H9 (cell line): Measurements from ENCODE around the gene GNE. TPM values are rescaled to one million over a fixed set of nuclear protein-coding genes. Genes with fewer than 3 reads are reported as not detected.

ENCODE experiments used
- DNase-seq: peaks from one replicate; pipeline ENCODE4 v3.0.0-alpha.2; 2017
- H2AFZ ChIP-seq: one replicate; pipeline ENCODE4 v1.6.1; 2013; ENCODE audit warnings: mild to moderate bottlenecking, low read length, control low read depth, moderate library complexity
- H2AK5ac ChIP-seq: 2 replicates; pipeline ENCODE4 v1.6.1; 2013; ENCODE audit warnings: low read length, control low read depth, mixed read lengths; ENCODE audit not compliant: insufficient read length
- H2BK120ac ChIP-seq: one replicate; pipeline ENCODE4 v1.6.1; 2013; ENCODE audit warnings: low read depth, mild to moderate bottlenecking, low read length, control low read depth, inconsistent platforms; ENCODE audit not compliant: poor library complexity, severe bottlenecking
- H2BK12ac ChIP-seq: 2 replicates; pipeline ENCODE4 v1.6.1; 2013; ENCODE audit warnings: low read length, control low read depth, mixed read lengths, low read depth; ENCODE audit not compliant: insufficient read length
- H2BK15ac ChIP-seq: 2 replicates; pipeline ENCODE4 v1.6.1; 2013; ENCODE audit warnings: low read depth, low read length, control low read depth
- H2BK20ac ChIP-seq: one replicate; pipeline ENCODE4 v1.6.1; 2013; ENCODE audit warnings: low read depth, mild to moderate bottlenecking, low read length, control low read depth, inconsistent platforms; ENCODE audit not compliant: poor library complexity, severe bottlenecking
- H2BK5ac ChIP-seq: 2 replicates; pipeline ENCODE4 v1.6.1; 2013; ENCODE audit warnings: low read length, control low read depth, mixed read lengths; ENCODE audit not compliant: insufficient read length
- H3K14ac ChIP-seq: 2 replicates; pipeline ENCODE4 v1.6.1; 2013; ENCODE audit warnings: low read length, control low read depth; ENCODE audit not compliant: insufficient read depth
- H3K18ac ChIP-seq: 2 replicates; pipeline ENCODE4 v1.6.1; 2013; ENCODE audit warnings: low read depth, mild to moderate bottlenecking, mixed read lengths, low read length, control low read depth; ENCODE audit not compliant: insufficient read length
- H3K23ac ChIP-seq: 2 replicates; pipeline ENCODE4 v1.6.1; 2013; ENCODE audit warnings: low read length, control low read depth, mixed read lengths, low read depth; ENCODE audit not compliant: insufficient read length
- H3K23me2 ChIP-seq: 2 replicates; pipeline ENCODE4 v1.6.1; 2013; ENCODE audit warnings: low read depth, mild to moderate bottlenecking, mixed read lengths, low read length, control low read depth; ENCODE audit not compliant: insufficient read length, poor library complexity, severe bottlenecking
- H3K27ac ChIP-seq: 2 replicates; pipeline ENCODE4 v1.5.1; 2013; ENCODE audit warnings: low read length, control low read depth, mixed read lengths, low read depth; ENCODE audit not compliant: insufficient read length
- H3K27me3 ChIP-seq: 2 replicates; pipeline ENCODE4 v1.6.1; 2013; ENCODE audit warnings: low read length, control low read depth, inconsistent platforms; ENCODE audit not compliant: insufficient read depth
- H3K4ac ChIP-seq: 2 replicates; pipeline ENCODE4 v1.6.1; 2013; ENCODE audit warnings: low read depth, mild to moderate bottlenecking, control low read depth, inconsistent platforms, low read length, moderate library complexity
- H3K4me1 ChIP-seq: 2 replicates; pipeline ENCODE4 v1.6.1; 2013; ENCODE audit warnings: low read length, control low read depth, inconsistent platforms; ENCODE audit not compliant: insufficient read depth
- H3K4me2 ChIP-seq: 2 replicates; pipeline ENCODE4 v1.6.1; 2013; ENCODE audit warnings: low read length, control low read depth, mixed read lengths; ENCODE audit not compliant: insufficient read length, insufficient read depth
- H3K56ac ChIP-seq: 2 replicates; pipeline ENCODE4 v1.6.1; 2013; ENCODE audit warnings: low read depth, mild to moderate bottlenecking, mixed read lengths, low read length, control low read depth; ENCODE audit not compliant: insufficient read length
- H3K79me1 ChIP-seq: 2 replicates; pipeline ENCODE4 v1.6.1; 2013; ENCODE audit warnings: low read depth, mild to moderate bottlenecking, moderate library complexity, low read length, control low read depth, inconsistent platforms; ENCODE audit not compliant: insufficient read depth, poor library complexity, severe bottlenecking
- H3K79me2 ChIP-seq: 2 replicates; pipeline ENCODE4 v1.6.1; 2013; ENCODE audit warnings: low read length, control low read depth, inconsistent platforms; ENCODE audit not compliant: insufficient read depth
- H3K9ac ChIP-seq: 2 replicates; pipeline ENCODE4 v1.6.1; 2013; ENCODE audit warnings: low read length, control low read depth, mixed read lengths; ENCODE audit not compliant: insufficient read length; ENCODE audit errors: extremely low read depth
- H3K9me3 ChIP-seq: one replicate; pipeline ENCODE4 v1.6.1; 2013; ENCODE audit warnings: low read depth, low read length, inconsistent platforms; ENCODE audit not compliant: control insufficient read depth
- H3T11ph ChIP-seq: one replicate; pipeline ENCODE4 v1.6.1; 2013; ENCODE audit warnings: mild to moderate bottlenecking, low read length, control low read depth, inconsistent platforms
- H4K20me1 ChIP-seq: one replicate; pipeline ENCODE4 v1.6.1; 2013; ENCODE audit not compliant: control insufficient read depth, insufficient read length, insufficient read depth
- H4K5ac ChIP-seq: 2 replicates; pipeline ENCODE4 v1.6.1; 2013; ENCODE audit warnings: low read depth, mild to moderate bottlenecking, mixed read lengths, low read length, control low read depth; ENCODE audit not compliant: insufficient read length
- H4K8ac ChIP-seq: replicated peaks from 2 replicates; pipeline ENCODE4 v1.6.1; 2013; ENCODE audit warnings: low read length, control low read depth, mixed read lengths, low read depth; ENCODE audit not compliant: insufficient read length
- H4K91ac ChIP-seq: 2 replicates; pipeline ENCODE4 v1.6.1; 2013; ENCODE audit warnings: low read depth, mild to moderate bottlenecking, moderate library complexity, mixed read lengths, low read length, control low read depth; ENCODE audit not compliant: insufficient read length
- H3K27ac Mint-ChIP-seq, 3 experiments: 2 replicates in 2 of 3; 3 replicates in 1 of 3; pipeline ENCODE4 v1.8.0; 2020 to 2021; ENCODE audit warnings: mixed read lengths in 3 of 3, mild to moderate bottlenecking in 1 of 3, moderate library complexity in 1 of 3
- H3K27me3 Mint-ChIP-seq: 2 replicates; pipeline ENCODE4 v1.8.0; 2021; ENCODE audit warnings: low read depth, mild to moderate bottlenecking, moderate library complexity, mixed read lengths
- H3K36me3 Mint-ChIP-seq, 3 experiments: 2 replicates in 2 of 3; 3 replicates in 1 of 3; pipeline ENCODE4 v1.8.0; 2020 to 2021; ENCODE audit warnings: low read depth in 3 of 3, mixed read lengths in 3 of 3; ENCODE audit not compliant: insufficient read depth in 1 of 3
- H3K4me1 Mint-ChIP-seq, 2 experiments: 2 replicates each; pipeline ENCODE4 v1.8.0; 2020; ENCODE audit warnings: mixed read lengths in 2 of 2
- H3K4me3 Mint-ChIP-seq, 2 experiments: 2 replicates in 1 of 2; 3 replicates in 1 of 2; pipeline ENCODE4 v1.8.0; 2020 to 2021; ENCODE audit warnings: mild to moderate bottlenecking in 2 of 2, mixed read lengths in 2 of 2, moderate library complexity in 1 of 2
- H3K9me3 Mint-ChIP-seq, 2 experiments: 2 replicates in 1 of 2; 3 replicates in 1 of 2; pipeline ENCODE4 v1.8.0; 2020; ENCODE audit warnings: mild to moderate bottlenecking in 2 of 2, mixed read lengths in 2 of 2, moderate library complexity in 1 of 2
- CTCF ChIP-seq: fragments of 200-600 bp; sonication (generic); conservative IDR thresholded peaks from 3 replicates; pipeline ENCODE4 v1.8.0; 2021; ENCODE audit warnings: antibody characterized with exemption, mild to moderate bottlenecking
- WGBS: extraction: QIAGEN DNeasy Blood & Tissue Kit; methylation state at CpG from one replicate; pipeline ENCODE4 v1.1.7; 2013; ENCODE audit warnings: missing lambda C conversion rate, low lambda C conversion rate, mixed read lengths; ENCODE audit not compliant: insufficient read length; ENCODE audit errors: extremely low coverage; 5-methylcytosine and 5-hydroxymethylcytosine counted together
- total RNA-seq: library from RNA; stranded (reverse); gene quantifications from 2 replicates; pipeline ENCODE4 v1.2.1, GENCODE V29; 2021

The GNE gene
- total RNA-seq, 1 experiment from 2014 or later = 6.3 TPM

GRCh38 chr9:36208521-36209253 lies 49.6 kb downstream of the GNE start:
- H3K4me3 Mint-ChIP-seq = no peak overlapping the region
- H3K9ac ChIP-seq = no peak overlapping the region
- no peak overlapping the region for H4K91ac ChIP-seq
- H3K27me3 Mint-ChIP-seq = no peaks in the 10 kb centered on the region
- H3K4me1 Mint-ChIP-seq = no peaks in the 10 kb centered on the region
- TF ChIP-seq CTCF = no peak
- no peak overlapping the region for H3K56ac ChIP-seq
- WGBS = no CpG with 5 or more reads among the region's 10 CpGs
- no peaks in the 10 kb centered on the region for H3K23me2 ChIP-seq
- no peak overlapping the region for H2BK5ac ChIP-seq
- H3K79me2 ChIP-seq = peaks cover 9% of the 10 kb centered on the region; the same call in 1 of the 2 replicates
- H3K27me3 ChIP-seq = no peaks in the 10 kb centered on the region
- H3K23ac ChIP-seq = no peak overlapping the region
- H3K9me3 Mint-ChIP-seq = no peaks in the 10 kb centered on the region
- H2AFZ ChIP-seq = no peak overlapping the region
- peaks cover 2% of the 10 kb centered on the region for H4K20me1 ChIP-seq
- H3K4ac ChIP-seq = no peak overlapping the region
- H4K5ac ChIP-seq = no peak overlapping the region
- H3K36me3 Mint-ChIP-seq = peaks cover 67 to 98% (median 79%) of the 10 kb centered on the region in 3 experiments; a peak in 6 of 7 replicates
- H3K27ac Mint-ChIP-seq = no peak overlapping the region; a peak in 2 of 7 replicates
- no peaks in the 10 kb centered on the region for H3K4me1 ChIP-seq
- H3T11ph ChIP-seq = no peak overlapping the region
- no peak overlapping the region for H3K18ac ChIP-seq
- H3K14ac ChIP-seq = no peak overlapping the region
- H2BK20ac ChIP-seq = no peak overlapping the region
- no peak overlapping the region for H3K27ac ChIP-seq
- no peak overlapping the region for H3K4me2 ChIP-seq
- H2BK120ac ChIP-seq = no peak overlapping the region
- no peaks in the 10 kb centered on the region for H3K9me3 ChIP-seq
- H2BK12ac ChIP-seq = no peak overlapping the region
- no peak overlapping the region for H2AK5ac ChIP-seq
- H2BK15ac ChIP-seq = no peak overlapping the region
- no peaks in the 10 kb centered on the region for H3K79me1 ChIP-seq
- no peak overlapping the region for H4K8ac ChIP-seq
- no peak for DNase-seq
